K562 (cell line): ENCODE data around the gene IL11. TPM values are rescaled to one million over a fixed set of nuclear protein-coding genes. Genes with fewer than 3 reads are reported as not detected.

ENCODE experiments used
- ATAC-seq: fragments of 200-7000 bp; cut with Tn5 transposase; 3 replicates; pipeline ENCODE4 v1.9.1; 2020; ENCODE audit warnings: moderate library complexity
- BruUV-seq: library from RNA; stranded (reverse); fragments of 400-500 nt; replicated peaks from 2 replicates; lab custom pipeline; 2021; lab: Mats Ljungman, UMichigan
- CTCF ChIA-PET: fragments of 300-600 bp; formaldehyde crosslinking; extraction: SDS; loops from one replicate; lab custom pipeline; 2021; ENCODE audit warnings: low intra/inter-chr PET ratio; lab: Yijun Ruan, JAX
- POLR2A ChIA-PET: fragments of 300-600, 350-650 bp; sonication (Branson Sonifier 250); formaldehyde crosslinking; extraction: SDS; loops from one replicate; lab custom pipeline; 2021; ENCODE audit warnings: antibody characterized with exemption, inconsistent platforms; lab: Yijun Ruan, JAX
- DNase-seq, 4 experiments: peaks; one replicate each; pipeline versions ENCODE4 v3.0.0 to v3.0.0-alpha.2; 2011 to 2018; ENCODE audit warnings: low spot score in 3 of 4, mixed read lengths in 3 of 4; ENCODE audit errors: extremely low read depth in 1 of 4
- FAIRE-seq: peaks from 2 replicates; lab custom pipeline; 2011; peaks lifted over from hg19 to GRCh38; lab: Jason Lieb, UNC
- H2AFZ ChIP-seq: 2 replicates; pipeline ENCODE4 v1.6.0; 2011; ENCODE audit warnings: low read depth, low read length, control low read depth, inconsistent platforms
- H3K27ac ChIP-seq: fragments of 200-600 bp; 3 replicates; pipeline ENCODE4 v1.8.0; 2011; ENCODE audit warnings: low read depth, mild to moderate bottlenecking, control low read depth, inconsistent platforms, low read length, moderate library complexity, mixed read lengths; ENCODE audit errors: extremely low read depth
- H3K27me3 ChIP-seq, 2 experiments: fragments of 300-600 bp in 1 of 2; 2 replicates in 1 of 2; 3 replicates in 1 of 2; pipeline versions ENCODE4 v1.6.0 to v1.8.0; 2011; ENCODE audit warnings: inconsistent platforms in 2 of 2, low read length in 2 of 2, mild to moderate bottlenecking in 1 of 2, mixed read lengths in 1 of 2, moderate library complexity in 1 of 2; ENCODE audit not compliant: control insufficient read depth in 2 of 2, insufficient read depth in 2 of 2
- H3K36me3 ChIP-seq: fragments of 300-600 bp; 3 replicates; pipeline ENCODE4 v1.8.0; 2011; ENCODE audit warnings: mild to moderate bottlenecking, low read length, inconsistent platforms; ENCODE audit not compliant: control insufficient read depth, insufficient read depth
- H3K4me1 ChIP-seq, 2 experiments: fragments of 200-600 bp in 1 of 2; replicated peaks in 1 of 2; 2 replicates in 1 of 2; 3 replicates in 1 of 2; pipeline versions ENCODE4 v1.5.1 to v1.8.0; 2011; ENCODE audit warnings: inconsistent platforms in 2 of 2, low read length in 2 of 2, mild to moderate bottlenecking in 1 of 2, mixed read lengths in 1 of 2, moderate library complexity in 1 of 2; ENCODE audit not compliant: control insufficient read depth in 2 of 2, insufficient read depth in 2 of 2
- H3K4me2 ChIP-seq: 2 replicates; pipeline ENCODE4 v1.6.1; 2011; ENCODE audit warnings: low read length, control low read depth, inconsistent platforms, mixed read lengths; ENCODE audit not compliant: insufficient read depth
- H3K4me3 ChIP-seq: fragments of 200-600 bp; sonication (generic), shearing (Covaris generic); 2 replicates; pipeline ENCODE4 v1.5.1; 2016; ENCODE audit warnings: control low read depth, inconsistent platforms
- H3K79me2 ChIP-seq: fragments of 200-600 bp; 3 replicates; pipeline ENCODE4 v1.8.0; 2011; ENCODE audit warnings: low read length, inconsistent platforms; ENCODE audit not compliant: control insufficient read depth, insufficient read depth
- H3K9ac ChIP-seq, 2 experiments: 2 replicates each; pipeline versions ENCODE4 v1.6.0 to v1.6.1; 2011; ENCODE audit warnings: low read depth in 2 of 2, low read length in 2 of 2, control low read depth in 1 of 2, inconsistent platforms in 1 of 2, mild to moderate bottlenecking in 1 of 2, mixed read lengths in 1 of 2; ENCODE audit not compliant: insufficient read depth in 1 of 2
- H3K9me1 ChIP-seq: one replicate; pipeline ENCODE4 v1.6.0; 2011; ENCODE audit warnings: inconsistent platforms, mild to moderate bottlenecking, low read length, moderate library complexity; ENCODE audit not compliant: control insufficient read depth, insufficient read depth
- H3K9me3 ChIP-seq: replicated peaks from 2 replicates; pipeline ENCODE4 v1.5.1; 2011; ENCODE audit warnings: low read depth, low read length, inconsistent platforms; ENCODE audit not compliant: control insufficient read depth, insufficient read depth
- H4K20me1 ChIP-seq: replicated peaks from 2 replicates; pipeline ENCODE4 v1.6.1; 2011; ENCODE audit warnings: low read length, inconsistent platforms, mixed read lengths; ENCODE audit not compliant: control insufficient read depth, insufficient read depth
- ELF4 ChIP-seq: fragments of 450-650 bp; formaldehyde crosslinking; IDR thresholded peaks from 2 replicates; pipeline ENCODE4 v1.4.0; 2022; ENCODE audit warnings: missing genetic modification characterization
- NFIC ChIP-seq: fragments of 450-650 bp; IDR thresholded peaks from 2 replicates; pipeline ENCODE4 v1.6.1; 2017; ENCODE audit warnings: mild to moderate bottlenecking, inconsistent platforms
- RBFOX2 ChIP-seq: fragments of 200-400 bp; formaldehyde crosslinking; IDR thresholded peaks from 2 replicates; pipeline ENCODE4 v1.6.1; 2017; ENCODE audit warnings: low read depth, mild to moderate bottlenecking, low read length, moderate library complexity
- ZNF384 ChIP-seq: IDR thresholded peaks from 2 replicates; pipeline ENCODE4 v1.6.1; 2012; ENCODE audit warnings: low read depth, low read length, improper control_type of control experiment
- WGBS: fragments of 100-300 bp; shearing (Covaris generic); methylation state at CpG from one replicate; pipeline ENCODE4 v1.1.6; 2016; ENCODE audit warnings: low coverage, mixed read lengths; ENCODE audit not compliant: insufficient coverage; ENCODE audit errors: missing lambda C conversion rate; 5-methylcytosine and 5-hydroxymethylcytosine counted together
- in situ Hi-C: fragments of 300-500 bp; cut with MboI; formaldehyde crosslinking; loops from 4 replicates; pipeline ENCODE4 v1.15.0; 2018; ENCODE audit warnings: inconsistent platforms, mixed read lengths
- intact Hi-C: fragments of 100-400 bp; cut with micrococcal nuclease; formaldehyde crosslinking; loops from 2 replicates; pipeline ENCODE4 v1.14.2; 2022
- polyA plus RNA-seq, 8 experiments: library from polyadenylated mRNA; depleted of rRNA in 4 of 8; stranded (reverse) in 5 of 8; unstranded in 3 of 8; fragments of >200 nt; fragmentation: Nextera tagmentation in 2 of 8; fragmentation: Illumina TruSeq in 1 of 8; extraction: Ambion mirVana in 2 of 8; extraction: Trizol in 1 of 8; gene quantifications; 2 replicates each; pipeline versions ENCODE4 v1.2.1 to v1.2.3, GENCODE V29; 2011 to 2014; ENCODE audit warnings: inconsistent platforms in 1 of 8, missing spikeins in 1 of 8
- total RNA-seq, 7 experiments: library from RNA; depleted of rRNA in 6 of 7; stranded (reverse); fragments of >200 nt in 6 of 7; fragmentation: Illumina TruSeq in 2 of 7; extraction: Trizol in 2 of 7; gene quantifications; 2 replicates each; pipeline versions ENCODE4 v1.2.1 to v1.2.3, GENCODE V29; 2011 to 2021; ENCODE audit warnings: low replicate concordance in 1 of 7

Gene IL11
- total and polyA plus RNA-seq, 9 of the 15 experiments (the other 6 are each of a cell fraction or from before 2014, with no cell fraction given): 0.04 to 0.42 (median 0.06) TPM; not detected in 6

- Histone ChIP-seq H3K4me2 (no peak overlapping the region), H3K27me3 (no peaks in the 10 kb centered on the region), H4K20me1 (peaks cover 6% of the 10 kb centered on the region; the same call in 1 of the 2 replicates), H3K27ac (no peak overlapping the region), H3K4me1 (peaks cover 7 to 80% of the 10 kb centered on the region in 2 experiments; a peak in 4 of 5 replicates), H2AFZ (no peak overlapping the region), H3K9ac (peak overlapping the region in 1 of 2 experiments; percentile 81; a peak in 2 of 4 replicates), H3K79me2 (peaks cover 12% of the 10 kb centered on the region), H3K9me1 (peaks cover 5% of the 10 kb centered on the region), H3K36me3 (peaks cover 66% of the 10 kb centered on the region; the same call in 2 of the 3 replicates), H3K9me3 (no peaks in the 10 kb centered on the region), H3K4me3 (no peak overlapping the region)
- CTCF ChIA-PET: no interaction called here
- 84% methylated on average over 26 of the region's 43 CpGs for WGBS
- intact Hi-C loops: no loop called here
- POLR2A ChIA-PET: interaction anchor here (0.5 to 1.2 kb wide), 3 partner anchors 10 to 66 kb away, joined by 3 read pairs; partner anchors contain the start of gene HSPBP1
- in situ Hi-C loops: no loop called here
- DNase-seq (peak in 3 of 4 experiments; percentile 32 to 69 (median 61)), ATAC-seq (peak; percentile 24), FAIRE-seq (no peak)
- BruUV-seq: no TSS peak
- TF ChIP-seq ELF4 (CRISPR knock-in tag): no peak
- peak; percentile 88 for TF ChIP-seq NFIC
- no peak for TF ChIP-seq ZNF384
- TF ChIP-seq RBFOX2: peak; percentile 57; the same call in 1 of the 2 replicates
Measured at GRCh38 chr19:55345818-55346724, 24.2 kb downstream of the IL11 start.
